DMS79 (cell line): ENCODE data around the gene GREB1L.

Experiments used
- DNase-seq: peaks from one replicate; lab custom pipeline; 2025; lab: John Stamatoyannopoulos, UW

Gene GREB1L

GRCh38 chr18:21489119-21489750 lies 247.2 kb downstream of the GREB1L start:
- DNase-seq, result no peak

GRCh38 chr18:21489919-21490495 lies 248.0 kb downstream of the GREB1L start:
- no peak for DNase-seq

GRCh38 chr18:21490748-21491147 lies 248.7 kb downstream of the GREB1L start:
- DNase-seq, result no peak

GRCh38 chr18:21496277-21496835 lies 254.3 kb downstream of the GREB1L start:
- DNase-seq, result no peak

- DNase-seq, result no peak
Measured at GRCh38 chr18:21499997-21500396, 258.0 kb downstream of the GREB1L start.

- no peak for DNase-seq
Measured at GRCh38 chr18:21502661-21503060, 260.6 kb downstream of the GREB1L start.

- no peak for DNase-seq
Measured at GRCh38 chr18:21507913-21508701, 266.1 kb downstream of the GREB1L start.

- no peak for DNase-seq
Measured at GRCh38 chr18:21509062-21509461, 267.0 kb downstream of the GREB1L start.

- DNase-seq, result no peak
Measured at GRCh38 chr18:21513292-21513691, 271.3 kb downstream of the GREB1L start.

- no peak for DNase-seq
Measured at GRCh38 chr18:21513741-21514140, 271.7 kb downstream of the GREB1L start.

- DNase-seq, result no peak
Measured at GRCh38 chr18:21522530-21522929, 280.5 kb downstream of the GREB1L start.

GRCh38 chr18:21525916-21526315 lies 283.9 kb downstream of the GREB1L start:
- DNase-seq, result no peak

GRCh38 chr18:21526463-21526862 lies 284.4 kb downstream of the GREB1L start:
- DNase-seq, result no peak

- no peak for DNase-seq
Measured at GRCh38 chr18:21534327-21534726, 292.3 kb downstream of the GREB1L start.

GRCh38 chr18:21538230-21538629 lies 296.2 kb downstream of the GREB1L start:
- DNase-seq, result no peak

GRCh38 chr18:21546423-21546822 lies 304.4 kb downstream of the GREB1L start:
- no peak for DNase-seq

GRCh38 chr18:21548647-21549046 lies 306.6 kb downstream of the GREB1L start:
- DNase-seq, result no peak

- no peak for DNase-seq
Measured at GRCh38 chr18:21550510-21550970, 308.5 kb downstream of the GREB1L start.

GRCh38 chr18:21557607-21558253 lies 315.7 kb downstream of the GREB1L start:
- DNase-seq, result no peak

GRCh38 chr18:21559195-21559594 lies 317.2 kb downstream of the GREB1L start:
- DNase-seq, result no peak

GRCh38 chr18:21571772-21572171 lies 329.7 kb downstream of the GREB1L start:
- no peak for DNase-seq
